ENCODE measurements around the gene DYNLT4. TPM values are rescaled to one million over a fixed set of nuclear protein-coding genes. Genes with fewer than 3 reads are reported as not detected.

The DYNLT4 gene
- total RNA-seq, 6 experiments from 2014 or later, result 0.46 TPM; not detected in 5

GRCh38 chr1:44790968-44791801, 16.0 kb downstream of the DYNLT4 start:
- Mint-ChIP-seq H3K4me1 (ENCODE audit: low read depth) (peaks cover 6% of the 10 kb centered on the region; the same call in 1 of the 2 replicates), H3K36me3 (ENCODE audit: low read depth) (no peaks in the 10 kb centered on the region), H3K9me3 (no peaks in the 10 kb centered on the region), H3K4me3 (no peak overlapping the region), H3K27ac (no peak overlapping the region; the same call in 1 of the 2 replicates), H3K27me3 (ENCODE audit: insufficient read depth) (no peaks in the 10 kb centered on the region; the same call in none of the 2 replicates)
- no peak for DNase-seq
- TF ChIP-seq CTCF (IDR thresholded peaks at IDR 0.05), result no peak

- TF ChIP-seq CTCF (IDR thresholded peaks at IDR 0.05), result no peak
- no peaks in the 10 kb centered on the region for H3K9me3 Mint-ChIP-seq
- DNase-seq, result no peak
- H3K36me3 Mint-ChIP-seq (ENCODE audit: low read depth), result peaks cover 2% of the 10 kb centered on the region; the same call in 1 of the 2 replicates
- H3K27ac Mint-ChIP-seq, result no peak within 1 kb of the TSS
- H3K4me1 Mint-ChIP-seq (ENCODE audit: low read depth), result peaks cover 19% of the 10 kb centered on the region
- no peak within 1 kb of the TSS for H3K4me3 Mint-ChIP-seq
- no peaks in the 10 kb centered on the region; the same call in none of the 2 replicates for H3K27me3 Mint-ChIP-seq (ENCODE audit: insufficient read depth)
Observed at GRCh38 chr1:44788120-44788860, 18.9 kb downstream of the DYNLT4 start, which contains the start of gene BEST4. Gene BEST4 (minus strand): TSS chr1:44788170. CDS start chr1:44787705, 465 bp downstream.

GRCh38 chr1:44787506-44787905, 19.6 kb downstream of the DYNLT4 start:
- H3K27ac Mint-ChIP-seq, result no peak overlapping the region
- DNase-seq, result no peak
- H3K36me3 Mint-ChIP-seq (ENCODE audit: low read depth), result peaks cover 4% of the 10 kb centered on the region; the same call in 1 of the 2 replicates
- no peaks in the 10 kb centered on the region; the same call in none of the 2 replicates for H3K27me3 Mint-ChIP-seq (ENCODE audit: insufficient read depth)
- no peaks in the 10 kb centered on the region for H3K9me3 Mint-ChIP-seq
- peaks cover 21% of the 10 kb centered on the region for H3K4me1 Mint-ChIP-seq (ENCODE audit: low read depth)
- no peak for TF ChIP-seq CTCF (IDR thresholded peaks at IDR 0.05)
- H3K4me3 Mint-ChIP-seq, result no peak overlapping the region

- no peaks in the 10 kb centered on the region for H3K9me3 Mint-ChIP-seq
- peaks cover 7% of the 10 kb centered on the region for H3K36me3 Mint-ChIP-seq (ENCODE audit: low read depth)
- DNase-seq, result no peak
- H3K4me3 Mint-ChIP-seq, result no peak overlapping the region
- no peak overlapping the region for H3K27ac Mint-ChIP-seq
- H3K27me3 Mint-ChIP-seq (ENCODE audit: insufficient read depth), result no peaks in the 10 kb centered on the region; the same call in 1 of the 2 replicates
- TF ChIP-seq CTCF (IDR thresholded peaks at IDR 0.05), result no peak
- H3K4me1 Mint-ChIP-seq (ENCODE audit: low read depth), result peaks cover 21% of the 10 kb centered on the region
Observed at GRCh38 chr1:44786841-44787426, 20.2 kb downstream of the DYNLT4 start.

- TF ChIP-seq CTCF (IDR thresholded peaks at IDR 0.05), result peak; percentile 100
- Mint-ChIP-seq H3K27ac (no peak overlapping the region; the same call in 1 of the 2 replicates), H3K36me3 (ENCODE audit: low read depth) (peaks cover 13% of the 10 kb centered on the region), H3K4me1 (ENCODE audit: low read depth) (peaks cover 21% of the 10 kb centered on the region), H3K27me3 (ENCODE audit: insufficient read depth) (no peaks in the 10 kb centered on the region; the same call in 1 of the 2 replicates), H3K9me3 (no peaks in the 10 kb centered on the region), H3K4me3 (peak overlapping the region; percentile 57)
- DNase-seq, result peak; percentile 33
Observed at GRCh38 chr1:44786138-44786840, 20.9 kb downstream of the DYNLT4 start.

Data from HFFc6 (cell line).